ENCODE data around the gene XRCC3. TPM values are rescaled to one million over a fixed set of nuclear protein-coding genes. Genes with fewer than 3 reads are reported as not detected.
A peak's percentile ranks its signal among the peaks of the same experiment; 100 is the strongest.
"Not testable (repeated sequence)": the region's sequence is repeated elsewhere in the genome, so short reads cannot be mapped to it uniquely, and the experiment has no call there.

The XRCC3 gene
- total RNA-seq, 3 donors from 2014 or later, result 5.9 to 10.2 (median 5.9) TPM

GRCh38 chr14:103693515-103693914, 21.7 kb downstream of the XRCC3 start:
- peak overlapping the region; percentile 35 to 50 for H3K27ac ChIP-seq
- intact Hi-C loops (cut with DNase I; ENCODE audit: low total_unique reads), result no loop called here
- H3K4me3 ChIP-seq, result no peak overlapping the region
- no peaks in the 10 kb centered on the region for H3K9me3 ChIP-seq
- no peaks in the 10 kb centered on the region for H3K27me3 ChIP-seq
- TF ChIP-seq CTCF (IDR thresholded peaks at IDR 0.05), result no peak
- TF ChIP-seq POLR2A (IDR thresholded peaks at IDR 0.05), result no peak
- no peak for TF ChIP-seq POLR2AphosphoS5 (IDR thresholded peaks at IDR 0.05)
- peak; percentile 67 to 86 for DNase-seq (ENCODE audit: low spot score in 2 of 2)
- H3K36me3 ChIP-seq, result no peaks in the 10 kb centered on the region
- peaks cover 3 to 16% of the 10 kb centered on the region in 2 donors for H3K4me1 ChIP-seq

- H3K4me3 ChIP-seq, result no peak overlapping the region
- no peaks in the 10 kb centered on the region for H3K27me3 ChIP-seq
- no peak for DNase-seq (ENCODE audit: low spot score in 2 of 2)
- H3K27ac ChIP-seq, result peak overlapping the region; percentile 46 to 50
- TF ChIP-seq POLR2A (IDR thresholded peaks at IDR 0.05), result no peak
- TF ChIP-seq CTCF (IDR thresholded peaks at IDR 0.05), result no peak
- TF ChIP-seq POLR2AphosphoS5 (IDR thresholded peaks at IDR 0.05), result no peak
- intact Hi-C loops (cut with DNase I; ENCODE audit: low total_unique reads), result no loop called here
- H3K9me3 ChIP-seq, result no peaks in the 10 kb centered on the region
- H3K4me1 ChIP-seq, result peaks cover 3 to 16% of the 10 kb centered on the region in 2 donors
- H3K36me3 ChIP-seq, result no peaks in the 10 kb centered on the region
Observed at GRCh38 chr14:103692871-103693270, 22.4 kb downstream of the XRCC3 start.

GRCh38 chr14:103692159-103692558, 23.1 kb downstream of the XRCC3 start:
- Histone ChIP-seq H3K4me3 (no peak overlapping the region), H3K9me3 (no peaks in the 10 kb centered on the region), H3K27me3 (no peaks in the 10 kb centered on the region), H3K36me3 (no peaks in the 10 kb centered on the region), H3K27ac (no peak overlapping the region), H3K4me1 (peaks cover 1 to 10% of the 10 kb centered on the region in 2 donors)
- intact Hi-C loops (cut with DNase I; ENCODE audit: low total_unique reads), result no loop called here
- DNase-seq (ENCODE audit: low spot score in 2 of 2), result no peak
- TF ChIP-seq POLR2A (IDR thresholded peaks at IDR 0.05), result no peak
- no peak for TF ChIP-seq CTCF (IDR thresholded peaks at IDR 0.05)
- no peak for TF ChIP-seq POLR2AphosphoS5 (IDR thresholded peaks at IDR 0.05)

- intact Hi-C loops (cut with DNase I; ENCODE audit: low total_unique reads); H3K4me3 ChIP-seq; H3K27ac ChIP-seq; H3K4me1 ChIP-seq; DNase-seq (ENCODE audit: low spot score in 2 of 2); H3K27me3 ChIP-seq; H3K36me3 ChIP-seq; H3K9me3 ChIP-seq: not testable (repeated sequence)
Observed at GRCh38 chr14:103691655-103692054, 23.6 kb downstream of the XRCC3 start.

GRCh38 chr14:103690332-103690731, 24.9 kb downstream of the XRCC3 start:
- no peak overlapping the region for H3K27ac ChIP-seq
- no peak for DNase-seq (ENCODE audit: low spot score in 2 of 2)
- H3K36me3 ChIP-seq, result no peaks in the 10 kb centered on the region

More at GRCh38 chr14:103690332-103690731, 24.9 kb downstream of the XRCC3 start:
- no peaks in the 10 kb centered on the region for H3K4me1 ChIP-seq
- H3K9me3 ChIP-seq, result no peaks in the 10 kb centered on the region
- TF ChIP-seq POLR2A (IDR thresholded peaks at IDR 0.05) (no peak), POLR2AphosphoS5 (IDR thresholded peaks at IDR 0.05) (no peak), CTCF (IDR thresholded peaks at IDR 0.05) (no peak)
- H3K4me3 ChIP-seq, result no peak overlapping the region
- intact Hi-C loops (cut with DNase I; ENCODE audit: low total_unique reads), result no loop called here
- H3K27me3 ChIP-seq, result no peaks in the 10 kb centered on the region
